Inflammatory macrophage (primary cell): ENCODE measurements around the gene EHD2.
"Not testable (repeated sequence)": the region's sequence is repeated elsewhere in the genome, so short reads cannot be mapped to it uniquely, and the experiment has no call there.

Experiments
- DNase-seq, 2 donors: peaks; one replicate each; pipeline ENCODE4 v3.0.0-alpha.2; 2020 to 2022
- total RNA-seq, 18 experiments: gene quantifications; one replicate each; lab custom pipeline; 2026; ENCODE audit warnings: mixed read lengths in 6 of 18, inconsistent platforms in 2 of 18; lab: John Stamatoyannopoulos, UW

Gene EHD2, protein sequence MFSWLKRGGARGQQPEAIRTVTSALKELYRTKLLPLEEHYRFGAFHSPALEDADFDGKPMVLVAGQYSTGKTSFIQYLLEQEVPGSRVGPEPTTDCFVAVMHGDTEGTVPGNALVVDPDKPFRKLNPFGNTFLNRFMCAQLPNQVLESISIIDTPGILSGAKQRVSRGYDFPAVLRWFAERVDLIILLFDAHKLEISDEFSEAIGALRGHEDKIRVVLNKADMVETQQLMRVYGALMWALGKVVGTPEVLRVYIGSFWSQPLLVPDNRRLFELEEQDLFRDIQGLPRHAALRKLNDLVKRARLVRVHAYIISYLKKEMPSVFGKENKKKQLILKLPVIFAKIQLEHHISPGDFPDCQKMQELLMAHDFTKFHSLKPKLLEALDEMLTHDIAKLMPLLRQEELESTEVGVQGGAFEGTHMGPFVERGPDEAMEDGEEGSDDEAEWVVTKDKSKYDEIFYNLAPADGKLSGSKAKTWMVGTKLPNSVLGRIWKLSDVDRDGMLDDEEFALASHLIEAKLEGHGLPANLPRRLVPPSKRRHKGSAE
- total RNA-seq, result 0 to 0.25 (median 0.06) reads per million in 18 experiments

GRCh38 chr19:47713046-47714021 is at the start of gene EHD2:
EHD2 (plus strand) TSS chr19:47713422; CDS start chr19:47716613, 3,191 bp downstream.
- DNase-seq, result peak; percentile 13 to 17

DNA sequence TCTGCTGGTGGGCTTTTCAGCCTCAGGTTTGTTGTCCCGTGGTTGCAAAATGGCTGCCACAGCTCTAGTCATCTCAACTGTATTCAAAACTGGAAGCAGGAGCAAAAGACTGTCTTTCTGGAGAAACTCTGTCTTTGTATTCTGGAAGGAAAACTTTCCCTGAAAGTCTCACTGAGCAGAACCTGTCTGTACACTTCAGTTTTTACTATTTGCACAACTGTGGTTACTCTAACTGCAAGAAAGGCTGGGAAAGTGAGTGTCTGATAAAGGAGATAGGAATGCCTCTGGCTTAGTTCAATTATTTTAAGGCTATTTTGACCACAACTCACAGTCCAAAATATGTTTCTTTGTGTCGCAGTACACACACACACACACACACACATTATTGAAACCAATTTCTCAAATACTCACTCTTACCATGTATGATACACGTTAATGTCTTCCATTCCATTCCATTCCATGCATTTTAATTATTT is 49.7 kb upstream of the EHD2 start:
- DNase-seq, result peak in 1 of 2 donors; percentile 13

DNA sequence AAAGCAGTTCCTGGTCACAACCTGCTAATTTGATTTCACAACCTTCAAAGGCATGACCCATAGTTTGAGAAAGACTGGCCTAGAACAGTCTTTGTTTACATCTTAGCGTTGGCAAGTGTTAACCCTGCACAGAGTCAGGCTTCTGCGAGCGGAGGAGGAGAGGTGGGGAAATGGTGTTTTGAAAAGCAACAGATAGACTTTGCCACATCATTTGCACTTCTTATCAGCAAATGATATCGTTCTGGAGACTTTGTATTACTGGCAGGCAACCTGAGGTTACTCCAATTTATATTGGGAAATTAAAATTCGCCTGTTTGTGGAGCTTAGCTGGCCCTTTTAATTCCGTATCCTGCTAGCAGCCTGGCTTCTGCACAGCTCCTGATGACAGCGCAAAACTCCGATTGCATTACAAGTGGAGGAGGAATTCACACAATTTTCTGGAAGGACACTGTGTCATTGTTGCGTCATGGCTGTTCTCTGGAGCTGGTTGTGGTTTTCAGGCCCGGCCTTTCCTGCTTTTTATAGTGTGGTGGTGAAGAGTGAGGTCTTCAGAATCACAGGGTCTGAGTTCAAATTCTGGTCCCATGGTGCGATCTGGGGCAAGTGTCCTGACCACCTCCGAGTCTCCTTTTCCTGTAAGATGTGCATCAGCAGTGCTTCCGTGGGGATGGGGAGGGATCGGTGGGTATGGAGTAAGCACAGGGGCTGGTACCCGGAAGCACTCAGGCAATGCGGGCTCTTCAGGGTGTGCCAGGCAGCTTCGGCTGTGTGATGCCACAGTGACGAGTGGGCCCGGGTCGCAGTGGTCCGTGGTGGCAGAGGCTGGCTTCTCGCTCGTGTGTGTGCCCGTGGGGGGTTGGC is 49.1 kb upstream of the EHD2 start:
- peak; percentile 90 to 95 for DNase-seq

- DNase-seq, result not testable (repeated sequence)
These were observed 44.7 kb upstream of the EHD2 start for GRCh38 chr19:47668556-47668955.

DNA sequence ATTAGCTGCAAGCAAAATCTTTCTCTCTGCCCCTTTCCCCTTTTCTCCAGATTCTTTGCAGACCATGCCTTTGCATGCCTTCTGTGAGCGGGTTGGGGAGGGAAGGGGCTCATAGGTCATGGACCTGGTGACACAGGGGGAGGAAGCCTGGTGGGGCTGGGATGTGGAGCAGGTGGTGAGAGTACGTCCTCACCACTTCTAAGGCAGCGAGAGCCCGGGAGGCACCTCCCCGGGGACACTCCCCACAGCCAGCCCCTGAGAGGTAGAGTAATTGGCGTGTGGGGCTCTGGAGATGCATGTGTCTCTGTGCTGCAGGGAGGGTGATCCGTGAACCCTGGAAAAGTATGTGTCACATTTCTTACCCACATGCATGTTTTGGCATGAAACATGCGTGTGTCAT is 42.5 kb upstream of the EHD2 start:
- no peak for DNase-seq

- no peak for DNase-seq
These were observed 41.7 kb upstream of the EHD2 start for GRCh38 chr19:47671499-47671898.

GRCh38 chr19:47673426-47673825 is 39.8 kb upstream of the EHD2 start:
- no peak for DNase-seq

- no peak for DNase-seq
These were observed 38.7 kb upstream of the EHD2 start for GRCh38 chr19:47674548-47674947.

DNA sequence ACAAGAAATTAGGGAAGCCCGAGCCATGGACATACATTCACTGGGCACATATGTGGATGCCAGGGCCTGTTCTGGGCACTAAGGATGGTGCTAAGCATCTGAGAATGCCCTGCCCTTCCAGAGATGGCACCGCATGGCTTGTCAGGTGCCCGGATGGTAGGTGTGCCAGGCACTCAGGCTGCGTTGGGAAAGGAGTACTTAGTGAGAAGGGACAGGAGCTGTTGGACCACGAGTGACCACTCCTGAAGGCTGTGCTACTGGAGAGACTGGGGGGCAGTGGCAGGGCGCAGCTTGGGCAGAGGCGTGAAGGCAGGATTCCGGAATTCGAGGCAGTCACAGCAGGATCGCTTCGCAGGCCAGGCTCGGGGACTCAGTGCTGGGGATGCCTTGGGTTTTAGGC is 38.0 kb upstream of the EHD2 start:
- DNase-seq, result no peak

DNA sequence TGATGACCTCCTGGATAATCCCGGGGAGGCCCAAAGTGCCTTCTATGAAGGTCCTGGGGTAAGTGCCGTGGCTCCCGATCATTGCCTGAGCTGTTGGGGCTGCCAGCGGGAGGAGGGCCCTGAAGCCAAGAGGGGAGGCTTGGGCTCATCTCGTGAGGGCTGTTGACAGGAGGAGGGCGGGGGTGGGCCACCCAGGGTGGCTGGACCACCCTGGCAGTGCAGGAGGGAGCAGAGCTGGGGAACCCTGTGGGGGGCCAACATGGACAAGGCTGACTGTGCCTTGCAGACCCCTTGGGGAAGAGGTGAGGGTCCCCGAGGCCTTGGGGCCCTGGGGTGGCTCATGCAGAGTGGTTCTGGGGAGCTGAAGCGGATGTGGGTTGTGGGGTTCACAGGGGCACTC is 37.4 kb upstream of the EHD2 start:
- DNase-seq, result no peak

DNA sequence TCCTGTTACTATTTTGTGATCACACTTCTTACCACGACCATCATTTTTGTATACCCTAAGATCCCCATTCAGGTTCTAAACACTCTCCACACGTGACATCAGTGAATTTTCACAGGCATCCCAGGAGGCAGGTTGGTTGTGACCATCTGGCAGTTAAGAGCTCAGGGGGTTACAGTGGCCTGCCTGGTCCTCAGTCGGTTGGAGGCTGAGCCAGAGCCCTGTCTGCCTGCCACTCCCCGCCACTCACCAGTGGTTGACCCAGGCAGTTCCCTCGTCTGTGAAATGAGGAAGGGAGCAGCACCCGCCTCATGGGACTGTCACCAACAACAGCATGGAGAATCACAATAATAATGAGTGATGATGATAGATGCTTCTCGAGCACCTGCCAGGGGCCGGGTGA is 36.4 kb upstream of the EHD2 start:
- peak; percentile 8 to 11 for DNase-seq

- no peak for DNase-seq
These were observed 33.8 kb upstream of the EHD2 start for GRCh38 chr19:47679251-47679900.

DNA sequence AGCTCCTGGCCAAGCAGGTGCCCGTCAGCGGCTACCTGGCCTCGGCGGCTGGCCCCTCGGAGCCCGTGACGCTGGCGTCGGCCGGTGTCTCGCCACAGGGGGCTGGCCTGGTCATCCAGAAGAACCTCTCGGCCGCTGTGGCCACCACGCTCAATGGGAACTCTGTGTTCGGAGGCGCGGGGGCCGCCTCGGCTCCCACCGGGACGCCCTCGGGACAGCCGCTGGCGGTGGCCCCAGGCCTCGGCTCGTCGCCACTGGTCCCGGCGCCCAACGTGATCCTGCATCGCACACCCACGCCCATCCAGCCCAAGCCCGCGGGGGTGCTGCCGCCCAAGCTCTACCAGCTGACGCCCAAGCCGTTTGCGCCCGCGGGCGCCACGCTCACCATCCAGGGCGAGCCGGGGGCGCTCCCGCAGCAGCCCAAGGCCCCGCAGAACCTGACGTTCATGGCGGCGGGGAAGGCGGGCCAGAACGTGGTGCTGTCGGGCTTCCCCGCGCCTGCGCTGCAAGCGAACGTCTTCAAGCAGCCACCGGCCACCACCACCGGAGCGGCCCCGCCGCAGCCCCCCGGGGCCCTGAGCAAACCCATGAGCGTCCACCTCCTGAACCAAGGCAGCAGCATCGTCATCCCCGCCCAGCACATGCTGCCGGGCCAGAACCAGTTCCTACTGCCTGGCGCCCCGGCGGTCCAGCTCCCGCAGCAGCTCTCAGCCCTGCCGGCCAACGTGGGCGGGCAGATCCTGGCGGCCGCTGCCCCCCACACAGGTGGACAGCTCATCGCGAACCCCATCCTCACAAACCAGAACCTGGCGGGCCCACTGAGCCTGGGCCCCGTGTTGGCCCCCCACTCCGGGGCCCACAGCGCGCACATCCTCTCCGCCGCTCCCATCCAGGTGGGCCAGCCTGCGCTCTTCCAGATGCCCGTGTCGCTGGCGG is 33.0 kb upstream of the EHD2 start:
- DNase-seq, result no peak

GRCh38 chr19:47680858-47681332 is 32.3 kb upstream of the EHD2 start:
- DNase-seq, result no peak

DNA sequence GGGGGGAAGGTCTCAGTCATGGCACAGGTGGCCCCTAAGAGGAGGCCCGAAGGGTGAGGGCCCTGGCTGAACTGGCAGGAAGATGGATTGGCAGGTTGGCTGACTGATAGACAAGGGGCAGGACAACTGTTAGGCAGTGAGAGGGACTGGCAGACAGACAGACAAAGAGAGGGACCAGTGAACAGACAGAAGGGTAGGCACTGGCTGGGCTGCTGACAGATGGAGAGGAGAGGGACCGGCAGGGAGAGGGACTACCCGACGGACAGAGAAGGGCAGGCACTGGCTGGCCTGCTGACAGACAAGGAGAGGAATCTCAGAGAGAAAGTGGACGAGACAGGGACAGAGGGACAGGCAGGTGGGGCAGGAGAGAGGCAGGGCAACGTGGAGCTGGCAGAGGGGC is 31.8 kb upstream of the EHD2 start:
- DNase-seq, result no peak

DNA sequence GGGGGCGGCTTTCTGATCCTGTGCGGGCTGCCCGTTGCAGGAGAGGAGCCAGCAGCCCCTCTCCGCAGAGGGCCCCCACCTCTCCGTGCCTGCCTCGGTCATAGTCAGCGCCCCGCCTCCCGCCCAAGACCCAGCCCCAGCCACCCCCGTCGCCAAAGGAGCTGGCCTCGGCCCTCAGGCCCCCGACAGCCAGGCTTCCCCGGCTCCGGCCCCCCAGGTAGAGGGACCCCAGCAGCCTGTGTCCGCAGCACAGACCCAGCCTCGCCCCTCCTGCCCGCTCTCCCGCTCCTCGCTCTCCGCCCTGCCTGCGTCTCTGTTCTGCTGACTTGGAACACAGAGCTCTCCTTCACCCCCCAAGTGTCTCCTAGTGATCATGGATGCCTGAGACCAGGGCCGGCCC is 31.3 kb upstream of the EHD2 start:
- no peak for DNase-seq

DNA sequence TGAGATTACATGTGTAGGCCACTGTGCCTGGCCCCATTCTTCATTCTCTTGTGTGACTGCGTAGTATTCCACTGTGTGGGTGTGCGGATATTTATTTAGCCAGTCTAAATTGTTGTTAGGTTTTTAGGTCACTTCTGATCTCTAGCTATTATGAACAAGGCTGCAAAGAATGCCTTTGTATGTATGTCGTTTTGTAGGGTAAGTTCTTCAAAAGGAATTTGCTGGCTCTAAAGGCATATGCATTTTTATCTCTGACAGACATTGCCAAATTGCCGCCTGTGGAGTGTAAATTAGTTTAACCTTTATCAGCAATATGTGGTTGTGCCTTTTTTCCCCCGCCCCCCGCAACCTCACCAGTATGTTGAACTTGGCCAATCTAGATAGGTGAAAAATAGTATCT is 30.3 kb upstream of the EHD2 start:
- no peak for DNase-seq

DNA sequence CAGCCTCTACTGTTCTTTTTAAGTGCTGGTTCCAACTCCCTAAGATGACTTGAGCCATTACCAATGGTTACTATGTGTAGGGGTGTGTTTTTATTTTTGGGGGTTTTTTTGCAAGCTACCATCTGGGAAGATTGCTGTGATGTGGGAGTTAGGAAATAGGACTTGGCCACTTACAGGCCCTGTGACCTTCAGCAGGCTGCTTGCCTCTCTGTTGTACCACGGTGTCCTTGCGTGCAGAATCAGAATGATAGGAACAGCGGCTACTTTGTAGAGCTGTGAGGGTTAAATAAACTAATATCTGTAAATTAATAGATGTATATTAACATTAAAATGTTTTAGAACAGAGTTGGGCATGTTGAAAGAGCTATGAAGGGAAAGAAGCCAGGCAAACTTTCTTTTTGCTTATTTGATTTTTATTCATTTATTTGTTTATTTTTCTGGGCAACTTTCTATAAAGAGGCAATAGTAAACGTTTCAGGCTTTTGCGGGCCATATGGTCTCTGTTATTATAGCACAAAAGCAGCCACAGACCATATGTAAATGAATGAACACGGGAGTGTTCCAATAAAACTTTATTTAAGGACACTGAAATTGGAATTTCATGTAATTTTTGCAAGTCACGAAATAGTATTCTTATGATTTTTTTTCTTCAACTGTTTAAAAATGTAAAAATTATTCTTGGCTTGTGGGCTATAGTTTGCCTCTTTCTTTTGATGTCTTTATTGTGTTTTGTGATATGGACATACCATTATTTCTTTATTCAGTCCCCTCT is 26.4 kb upstream of the EHD2 start:
- no peak for DNase-seq

DNA sequence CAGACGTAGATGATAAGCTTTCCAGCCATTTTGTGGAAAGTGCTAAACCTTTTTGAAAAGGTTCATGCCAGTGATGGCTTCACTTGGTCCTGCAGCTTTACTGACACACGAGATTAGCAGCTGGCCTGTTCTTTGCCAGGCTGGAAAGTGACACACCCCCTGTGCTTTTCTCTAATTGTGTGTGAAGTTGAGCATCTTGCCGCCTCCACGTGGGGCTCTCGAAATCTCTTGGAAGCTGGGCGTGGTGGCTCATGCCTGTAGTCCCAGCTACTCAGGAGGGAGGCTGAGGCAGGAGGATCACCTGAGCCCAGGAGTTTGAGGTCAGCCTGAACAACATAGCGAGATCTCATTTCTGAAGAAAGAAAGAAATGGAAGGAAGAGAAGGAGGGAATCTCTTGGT is 25.3 kb upstream of the EHD2 start:
- DNase-seq, result no peak
